GM19043 (cell line): ENCODE results near the gene GRK1.

Experiments
- ATAC-seq: cut with Tn5 transposase; IDR thresholded peaks from one replicate; pipeline ENCODE4 v1.9.1; 2021; ENCODE audit warnings: low read depth; ENCODE audit not compliant: unreplicated experiment

Gene GRK1

DNA sequence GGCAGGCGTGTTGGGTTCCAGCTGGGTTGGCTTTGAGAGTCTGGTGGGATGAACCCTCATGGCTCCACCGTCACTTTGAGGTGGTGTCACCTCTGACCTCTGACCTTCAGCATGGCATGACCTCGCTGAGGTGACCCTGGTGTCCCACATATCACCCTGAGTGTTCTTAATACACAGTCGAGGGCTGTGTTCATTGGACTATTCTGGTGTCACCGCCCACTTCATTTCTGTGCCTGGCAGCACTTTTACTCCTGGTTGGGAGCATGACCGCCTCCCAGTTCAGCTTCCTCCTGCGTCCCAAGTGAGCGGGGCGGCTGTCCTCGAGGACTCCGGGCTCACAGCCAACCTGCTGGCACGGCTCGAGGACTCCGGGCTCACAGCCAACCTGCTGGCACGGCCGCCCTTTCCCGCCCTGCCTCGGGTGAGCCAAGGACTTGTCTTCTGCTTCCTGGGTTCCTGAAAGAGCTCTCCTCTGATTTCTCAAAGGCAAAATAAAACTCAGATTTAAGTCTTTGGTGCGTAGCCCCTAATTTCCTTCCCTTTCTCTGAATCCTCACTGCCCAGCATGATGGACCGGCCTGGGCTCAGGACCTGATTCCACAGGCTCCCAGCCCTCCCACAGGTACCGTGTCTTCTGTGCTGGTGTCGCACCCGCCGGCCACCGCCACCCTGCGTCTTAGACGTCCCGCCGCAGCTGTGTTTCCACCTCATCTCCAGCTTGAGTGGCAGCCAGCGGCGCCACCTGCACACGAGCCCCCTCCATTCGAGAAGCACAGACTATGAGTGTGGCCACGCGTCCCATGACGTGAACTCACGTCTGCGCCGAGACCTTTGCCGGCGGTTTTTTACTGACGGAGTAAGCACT is 19.4 kb upstream of the GRK1 start:
- ATAC-seq: no peak

- no peak for ATAC-seq
Measured at GRCh38 chr13:113648216-113648610, 18.8 kb upstream of the GRK1 start.

- ATAC-seq: no peak
Measured at GRCh38 chr13:113649212-113649611, 17.8 kb upstream of the GRK1 start.

DNA sequence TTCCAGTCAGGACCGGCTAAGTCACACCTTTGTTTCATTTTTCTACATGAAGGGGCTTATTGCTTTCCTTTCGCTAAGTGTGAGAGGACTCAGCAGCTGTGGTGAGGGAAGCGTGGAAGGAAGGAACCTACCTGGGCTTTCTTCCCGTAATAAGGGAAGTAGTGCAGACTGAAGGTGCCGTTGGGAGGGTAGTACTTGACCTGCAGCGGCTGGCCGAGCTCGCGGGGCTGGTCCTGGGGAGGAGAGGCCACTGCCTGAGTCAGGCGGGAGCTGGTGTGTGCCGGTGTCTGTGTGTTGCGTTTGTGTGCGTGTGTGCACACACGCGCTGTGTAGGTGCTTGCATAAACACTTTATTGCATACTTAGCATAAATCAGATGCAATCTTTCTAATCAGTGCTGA is 16.7 kb upstream of the GRK1 start:
- no peak for ATAC-seq

- no peak for ATAC-seq
Measured at GRCh38 chr13:113650731-113651148, 16.3 kb upstream of the GRK1 start.

GRCh38 chr13:113651511-113652403 is 15.3 kb upstream of the GRK1 start:
- no peak for ATAC-seq

GRCh38 chr13:113652404-113653263 is 14.4 kb upstream of the GRK1 start:
- no peak for ATAC-seq

DNA sequence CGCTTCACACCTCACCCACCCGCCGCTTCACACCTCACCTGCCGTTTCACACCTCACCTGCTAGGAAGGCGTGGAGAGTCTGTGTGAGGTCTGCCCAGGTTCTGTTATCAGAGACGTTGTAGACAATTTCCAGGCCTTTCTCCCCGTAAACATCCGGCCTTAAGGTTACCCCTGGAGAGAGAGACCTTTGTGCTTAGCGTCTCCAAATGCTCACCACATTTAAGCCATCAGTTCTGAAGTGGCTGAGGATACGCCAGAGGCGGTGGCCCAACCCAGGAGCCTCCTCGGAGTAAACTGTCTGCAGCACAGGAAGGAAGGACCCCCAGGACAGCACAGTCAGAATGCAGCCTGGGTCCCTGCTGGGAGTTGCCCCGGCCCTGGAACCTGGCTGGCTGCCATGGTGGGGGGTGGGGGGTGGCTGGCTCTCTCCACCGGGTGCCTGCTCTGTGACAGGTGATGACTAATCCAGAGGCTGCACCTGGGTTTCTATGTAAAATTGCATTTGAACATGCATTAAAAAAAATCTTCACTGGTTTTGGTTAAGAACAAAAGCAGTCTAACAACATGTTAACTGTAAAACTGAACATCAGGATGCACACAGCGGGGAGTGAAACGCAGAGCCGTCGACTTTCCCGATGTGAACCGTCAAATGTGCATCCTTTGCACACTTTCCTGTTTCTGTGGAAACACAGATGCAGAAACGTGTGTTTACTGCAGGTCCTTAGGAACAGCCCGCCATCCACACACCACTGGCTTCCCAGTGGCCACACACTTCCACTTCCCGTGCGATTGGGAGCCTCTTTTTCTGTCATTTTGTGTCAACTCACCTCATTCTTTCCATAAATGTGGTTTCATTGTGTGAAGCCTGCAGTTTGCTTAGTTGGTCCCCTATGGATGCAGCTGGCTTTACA is 13.5 kb upstream of the GRK1 start:
- ATAC-seq: no peak

- no peak for ATAC-seq
Measured at GRCh38 chr13:113654175-113654560, 12.9 kb upstream of the GRK1 start.

DNA sequence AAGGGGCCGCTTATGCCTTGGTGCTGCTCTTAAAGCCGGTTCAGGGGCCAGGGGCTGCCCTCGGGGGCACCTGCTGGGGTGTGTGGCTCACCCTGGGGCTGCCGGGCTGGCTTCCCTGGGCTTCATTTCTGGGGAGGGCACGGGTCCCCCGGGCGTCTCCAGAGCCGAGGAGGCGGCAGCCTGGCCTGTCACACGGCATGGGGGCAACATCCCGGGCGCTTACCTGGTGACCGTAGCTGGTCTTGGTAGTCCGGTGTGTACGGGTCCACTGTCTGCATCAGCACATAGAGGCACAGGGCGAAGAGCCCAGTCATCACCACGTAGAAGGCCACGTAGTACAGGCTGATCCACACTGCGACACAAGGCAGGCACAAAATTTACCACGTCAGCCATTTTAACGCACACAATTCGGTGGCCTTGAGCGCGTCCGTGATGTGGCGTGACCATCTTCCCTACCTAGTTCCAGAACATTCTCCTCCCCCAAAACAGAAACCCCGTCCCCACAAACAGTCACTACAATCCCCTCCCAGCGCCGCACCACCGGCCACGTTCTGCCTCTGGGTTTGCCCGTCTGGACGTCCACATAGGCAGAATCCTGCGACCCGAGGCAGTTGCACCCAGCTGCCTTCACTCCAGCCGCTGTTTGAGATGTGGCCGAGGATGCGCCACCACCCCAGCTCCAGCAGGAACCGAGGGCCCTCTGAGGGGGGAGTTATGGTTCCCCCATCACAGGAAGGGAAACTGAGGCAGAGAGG is 12.3 kb upstream of the GRK1 start:
- no peak for ATAC-seq

DNA sequence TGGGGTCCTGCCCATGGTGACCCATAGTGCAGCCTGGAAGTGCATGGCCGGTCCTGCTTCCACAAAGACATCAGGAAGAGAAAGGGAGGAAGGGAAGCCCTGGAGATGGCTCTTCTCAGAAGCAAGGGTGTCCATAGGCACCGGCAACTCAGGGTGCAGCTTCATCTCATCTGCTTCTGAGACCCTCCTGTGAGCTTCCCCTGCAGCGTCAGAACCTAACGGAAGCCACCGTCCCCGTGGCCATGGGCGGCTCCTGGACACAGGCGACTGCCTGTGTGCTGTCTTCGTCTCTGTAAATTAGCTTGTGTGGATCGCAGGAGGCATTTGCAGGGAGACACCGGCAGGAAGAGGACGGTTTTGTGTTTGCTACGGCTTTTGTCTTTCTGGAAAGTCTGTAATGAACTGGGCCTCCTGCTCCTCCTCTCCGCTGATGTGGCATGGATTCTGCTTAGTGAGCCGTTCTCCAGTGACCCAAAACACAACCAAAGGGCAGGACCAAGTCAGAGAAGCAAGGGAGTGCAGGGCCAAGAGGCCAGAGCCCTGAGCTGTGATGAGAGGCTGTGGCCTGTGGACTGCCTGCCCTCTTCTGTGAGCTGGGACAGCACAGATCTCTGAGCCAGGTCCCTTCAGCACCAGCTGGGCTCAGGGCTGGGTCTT is 11.5 kb upstream of the GRK1 start:
- ATAC-seq: no peak

GRCh38 chr13:113656003-113656588 is 10.9 kb upstream of the GRK1 start:
- ATAC-seq: no peak

DNA sequence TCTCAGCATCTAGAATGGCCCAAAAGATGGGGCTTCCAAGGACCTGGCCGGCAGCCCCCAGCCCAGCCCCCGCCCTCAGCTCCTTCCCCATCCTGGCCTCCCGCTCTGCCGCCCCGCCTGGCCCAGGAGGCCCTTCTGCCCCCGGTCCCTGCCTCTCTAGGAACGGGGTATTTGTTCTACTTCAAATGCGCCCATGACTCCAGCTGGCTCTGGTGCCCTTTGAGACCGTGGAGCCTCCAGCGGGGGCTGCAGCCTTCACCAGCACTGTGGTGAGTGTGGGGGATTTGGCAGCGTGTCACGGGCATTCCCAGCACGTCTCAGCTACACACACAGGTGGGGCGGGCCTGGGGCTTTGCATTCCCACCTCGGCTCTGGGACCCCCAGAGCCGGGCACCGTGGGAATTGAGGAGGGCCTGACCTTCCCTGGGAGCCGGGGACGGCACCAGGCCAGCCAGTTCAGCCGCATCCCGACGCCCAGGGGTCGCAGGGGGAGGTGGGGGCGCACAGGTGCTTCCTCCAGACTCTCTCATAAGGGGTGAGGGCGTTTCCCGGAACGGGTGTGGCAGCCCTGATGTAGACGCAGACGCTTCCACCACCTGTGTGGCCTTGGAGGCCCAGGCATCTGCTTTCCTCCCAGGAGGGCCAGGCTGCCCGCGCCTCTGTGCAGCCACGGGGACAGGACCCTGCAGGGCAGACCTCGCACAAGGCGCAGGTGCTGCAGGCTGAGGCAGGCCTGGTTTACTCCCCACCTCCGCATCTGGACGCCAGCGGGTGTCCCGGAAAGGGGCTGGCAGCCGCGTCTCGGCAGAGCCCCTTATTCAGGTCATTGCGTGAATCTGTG is 10.0 kb upstream of the GRK1 start:
- ATAC-seq: no peak

- no peak for ATAC-seq
Measured at GRCh38 chr13:113657851-113658741, 8.9 kb upstream of the GRK1 start, which contains the start of gene ATP4B. Gene ATP4B (minus strand): TSS chr13:113658198. CDS start chr13:113658144, 54 bp downstream.

DNA sequence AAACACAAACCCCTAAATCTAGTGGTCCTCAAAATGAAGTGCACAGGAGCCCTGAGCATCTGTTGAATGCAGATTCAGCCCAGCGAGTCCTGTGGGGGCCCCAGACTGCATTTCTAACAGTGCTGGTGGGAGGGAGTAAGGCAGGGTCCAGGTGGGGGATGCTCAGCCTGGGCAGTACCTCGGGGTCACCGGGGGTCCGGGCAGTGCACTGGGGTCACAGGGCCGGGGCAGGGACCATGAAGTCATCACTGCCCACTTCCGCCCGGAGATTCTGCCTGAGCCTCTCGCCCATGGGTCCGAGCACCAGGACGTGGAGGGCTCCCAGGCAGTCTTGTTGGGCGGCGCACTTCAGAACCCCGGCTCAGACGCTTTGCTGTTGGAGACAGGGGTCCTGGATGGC is 8.2 kb upstream of the GRK1 start:
- no peak for ATAC-seq

GRCh38 chr13:113659337-113659736 is 7.7 kb upstream of the GRK1 start:
- ATAC-seq: no peak
